Esophagus squamous epithelium (tissue), 5 donors: ENCODE data around the gene CCDC154. TPM values are rescaled to one million over a fixed set of nuclear protein-coding genes. Genes with fewer than 3 reads are reported as not detected.

ENCODE experiments used
- DNase-seq: peaks from one replicate; lab custom pipeline; 2025; lab: John Stamatoyannopoulos, UW
- H3K27ac ChIP-seq, 4 donors: fragments of 200-600 bp; sonication (generic); one replicate each; pipeline ENCODE4 v1.5.1; 2016 to 2019; ENCODE audit warnings: mild to moderate bottlenecking in 1 of 4
- H3K27me3 ChIP-seq, 4 donors: fragments of 200-600 bp; sonication (generic); 1 replicate in 3 of 4; 2 replicates in 1 of 4; pipeline versions ENCODE4 v1.5.1 to v1.6.0; 2017 to 2021; ENCODE audit warnings: antibody characterized with exemption in 1 of 4
- H3K36me3 ChIP-seq, 3 donors: fragments of 200-600 bp; sonication (generic); one replicate each; pipeline ENCODE4 v1.5.1; 2016 to 2019
- H3K4me1 ChIP-seq, 3 donors: fragments of 200-600 bp; sonication (generic); one replicate each; pipeline ENCODE4 v1.5.1; 2017 to 2019
- H3K4me3 ChIP-seq, 4 donors: fragments of 200-600 bp; sonication (generic); 1 replicate in 3 of 4; 2 replicates in 1 of 4; pipeline ENCODE4 v1.5.1; 2016 to 2019; ENCODE audit warnings: mild to moderate bottlenecking in 2 of 4, moderate library complexity in 1 of 4
- H3K9me3 ChIP-seq, 3 donors: fragments of 200-600 bp; sonication (generic); one replicate each; pipeline ENCODE4 v1.5.1; 2016 to 2019
- CTCF ChIP-seq, 6 experiments: fragments of 450-650 bp in 4 of 6; fragments of 200-600 bp in 2 of 6; sonication (generic) in 2 of 6; IDR thresholded peaks; one replicate each; pipeline ENCODE4 v1.5.1; 2016 to 2019; ENCODE audit warnings: antibody characterized with exemption in 6 of 6, mild to moderate bottlenecking in 4 of 6, moderate library complexity in 4 of 6
- POLR2A ChIP-seq, 4 donors: fragments of 450-650 bp; IDR thresholded peaks; one replicate each; pipeline ENCODE4 v1.6.1; 2017; ENCODE audit warnings: antibody characterized with exemption in 4 of 4, mild to moderate bottlenecking in 4 of 4, moderate library complexity in 3 of 4
- WGBS, 2 donors: methylation state at CpG; one replicate each; pipeline ENCODE4 v1.1.5; 2018; 5-methylcytosine and 5-hydroxymethylcytosine counted together
- intact Hi-C: fragments of 100-400 bp; cut with DNase I; formaldehyde crosslinking; loops from one replicate; pipeline ENCODE4 v1.15.0; 2022
- total RNA-seq, 4 donors: library from RNA; depleted of rRNA; stranded (reverse); fragments of >200 nt; gene quantifications; one replicate each; pipeline ENCODE4 v1.1.0, GENCODE V29; 2016
- donor health status: DM: yes; HTN: yes; CAD: no.

Gene CCDC154
- total RNA-seq, 4 donors from 2014 or later, result 0.95 TPM; not detected in 3

DNA sequence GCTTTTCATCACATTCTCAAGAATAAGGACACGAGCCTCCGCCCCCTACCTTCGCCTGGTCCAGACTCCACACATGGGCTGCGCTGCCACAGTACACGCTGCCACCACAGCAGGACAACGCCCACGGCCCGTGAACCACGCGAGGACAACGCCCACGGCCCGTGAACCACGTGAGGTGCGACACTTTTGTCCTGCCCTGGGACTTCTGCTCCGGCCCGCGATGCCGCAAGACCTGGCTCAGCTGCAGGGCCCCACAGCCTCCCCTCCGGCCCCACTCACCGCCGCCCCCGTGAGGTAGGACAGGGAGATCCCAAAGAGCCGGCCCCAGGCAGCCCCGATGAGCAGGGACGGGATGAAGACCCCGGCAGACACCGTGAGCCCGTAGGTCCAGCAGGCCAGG lies 5.9 kb upstream of the CCDC154 start:
- DNase-seq, result no peak
- no peak overlapping the region for H3K4me3 ChIP-seq
- H3K4me1 ChIP-seq, result no peaks in the 10 kb centered on the region
- H3K27me3 ChIP-seq, result no peaks in the 10 kb centered on the region
- WGBS, 2 donors, result 91% methylated on average over 6 of the region's 29 CpGs; no CpG with 5 or more reads in 1 of the 2 donors
- no peaks in the 10 kb centered on the region for H3K9me3 ChIP-seq
- peaks cover 11 to 100% (median 47%) of the 10 kb centered on the region in 3 donors for H3K36me3 ChIP-seq
- no peak for TF ChIP-seq POLR2A (IDR thresholded peaks at IDR 0.05)
- TF ChIP-seq CTCF (IDR thresholded peaks at IDR 0.05), result no peak
- H3K27ac ChIP-seq, result no peak overlapping the region
- intact Hi-C loops, result no loop called here

GRCh38 chr16:1449201-1449788 lies 4.9 kb upstream of the CCDC154 start:
- no peak overlapping the region for H3K4me3 ChIP-seq
- H3K36me3 ChIP-seq, result peaks cover 9 to 91% (median 42%) of the 10 kb centered on the region in 3 donors
- no peaks in the 10 kb centered on the region for H3K9me3 ChIP-seq
- no peaks in the 10 kb centered on the region for H3K27me3 ChIP-seq
- intact Hi-C loops, result no loop called here
- no peak for DNase-seq
- no peak overlapping the region for H3K27ac ChIP-seq
- TF ChIP-seq CTCF (IDR thresholded peaks at IDR 0.05), result no peak
- TF ChIP-seq POLR2A (IDR thresholded peaks at IDR 0.05), result no peak
- 94 to 98% methylated on average over 4 to 6 of the region's 25 CpGs for WGBS, 2 donors
- H3K4me1 ChIP-seq, result no peaks in the 10 kb centered on the region

GRCh38 chr16:1448536-1449116 lies 4.3 kb upstream of the CCDC154 start:
- Histone ChIP-seq H3K36me3 (peaks cover 5 to 84% (median 39%) of the 10 kb centered on the region in 3 donors), H3K4me3 (no peak overlapping the region), H3K9me3 (no peaks in the 10 kb centered on the region), H3K4me1 (no peaks in the 10 kb centered on the region), H3K27ac (no peak overlapping the region), H3K27me3 (no peaks in the 10 kb centered on the region)
- WGBS, 2 donors, result 87 to 93% methylated on average over 3 to 6 of the region's 30 CpGs
- TF ChIP-seq POLR2A (IDR thresholded peaks at IDR 0.05) (no peak), CTCF (IDR thresholded peaks at IDR 0.05) (no peak)
- intact Hi-C loops, result no loop called here
- DNase-seq, result no peak

GRCh38 chr16:1447965-1448364 lies 3.6 kb upstream of the CCDC154 start:
- no peak for TF ChIP-seq CTCF (IDR thresholded peaks at IDR 0.05)
- no peak for TF ChIP-seq POLR2A (IDR thresholded peaks at IDR 0.05)
- Histone ChIP-seq H3K36me3 (peaks cover 0 to 78% (median 34%) of the 10 kb centered on the region in 3 donors), H3K27me3 (no peaks in the 10 kb centered on the region), H3K4me3 (no peak overlapping the region), H3K4me1 (no peaks in the 10 kb centered on the region), H3K9me3 (no peaks in the 10 kb centered on the region), H3K27ac (no peak overlapping the region)
- 99% methylated on average over 8 of the region's 11 CpGs; no CpG with 5 or more reads in 1 of the 2 donors for WGBS, 2 donors
- DNase-seq, result no peak
- intact Hi-C loops, result no loop called here

GRCh38 chr16:1446296-1447080 lies 2.1 kb upstream of the CCDC154 start:
- DNase-seq, result no peak
- 90% methylated on average over 4 of the region's 41 CpGs; no CpG with 5 or more reads in 1 of the 2 donors for WGBS, 2 donors
- no peak for TF ChIP-seq CTCF (IDR thresholded peaks at IDR 0.05)
- no peak for TF ChIP-seq POLR2A (IDR thresholded peaks at IDR 0.05)
- Histone ChIP-seq H3K9me3 (no peaks in the 10 kb centered on the region), H3K4me1 (no peaks in the 10 kb centered on the region), H3K27ac (no peak overlapping the region), H3K36me3 (peaks cover 0 to 63% (median 22%) of the 10 kb centered on the region in 3 donors), H3K4me3 (no peak overlapping the region), H3K27me3 (no peaks in the 10 kb centered on the region)
- intact Hi-C loops, result no loop called here
